Effector CD8-positive, alpha-beta T cell (primary cell): ENCODE data around the gene PCDHGC5.

Source experiments
- DNase-seq: peaks from one replicate; lab custom pipeline; 2025; lab: John Stamatoyannopoulos, UW

Gene PCDHGC5

GRCh38 chr5:141512911-141513626 lies 24.2 kb downstream of the PCDHGC5 start:
- DNase-seq = peak; percentile 2

GRCh38 chr5:141513627-141514329 lies 24.9 kb downstream of the PCDHGC5 start:
- DNase-seq = peak; percentile 3

- no peak for DNase-seq
These were observed 25.7 kb downstream of the PCDHGC5 start for GRCh38 chr5:141514330-141515133.

GRCh38 chr5:141515141-141515540 lies 26.3 kb downstream of the PCDHGC5 start:
- no peak for DNase-seq

GRCh38 chr5:141515946-141516671 lies 27.2 kb downstream of the PCDHGC5 start:
- DNase-seq = no peak

- DNase-seq = no peak
These were observed 27.8 kb downstream of the PCDHGC5 start for GRCh38 chr5:141516672-141517025.

GRCh38 chr5:141517312-141517711 lies 28.4 kb downstream of the PCDHGC5 start:
- no peak for DNase-seq

- DNase-seq = no peak
These were observed 29.2 kb downstream of the PCDHGC5 start for GRCh38 chr5:141517880-141518617.

- no peak for DNase-seq
These were observed 29.7 kb downstream of the PCDHGC5 start for GRCh38 chr5:141518618-141519015.

- DNase-seq = no peak
These were observed 31.0 kb downstream of the PCDHGC5 start for GRCh38 chr5:141519605-141520565.

GRCh38 chr5:141521244-141521781 lies 32.4 kb downstream of the PCDHGC5 start:
- DNase-seq = no peak

GRCh38 chr5:141522301-141522700 lies 33.4 kb downstream of the PCDHGC5 start:
- no peak for DNase-seq

- DNase-seq = no peak
These were observed 35.1 kb downstream of the PCDHGC5 start for GRCh38 chr5:141523991-141524390.

GRCh38 chr5:141524604-141525597 lies 36.0 kb downstream of the PCDHGC5 start:
- peak; percentile 31 for DNase-seq

- no peak for DNase-seq
These were observed 36.8 kb downstream of the PCDHGC5 start for GRCh38 chr5:141525653-141526052.

GRCh38 chr5:141527426-141527825 lies 38.5 kb downstream of the PCDHGC5 start:
- no peak for DNase-seq

GRCh38 chr5:141528291-141528984 lies 39.6 kb downstream of the PCDHGC5 start:
- DNase-seq = no peak

GRCh38 chr5:141529002-141529401 lies 40.1 kb downstream of the PCDHGC5 start:
- no peak for DNase-seq
